ENCODE data around the gene WNT11. TPM values are rescaled to one million over a fixed set of nuclear protein-coding genes. Genes with fewer than 3 reads are reported as not detected.

WNT11 gene
- total RNA-seq, 1 donor from 2014 or later, result 0.37 TPM

GRCh38 chr11:76203937-76204336, 2.4 kb downstream of the WNT11 start:
- H3K4me1 Mint-ChIP-seq (ENCODE audit: low read depth, unreplicated experiment), result no peaks in the 10 kb centered on the region
- no peak for TF ChIP-seq CTCF (IDR thresholded peaks at IDR 0.05; ENCODE audit: partially characterized antibody, unreplicated experiment)
- H3K27me3 Mint-ChIP-seq (ENCODE audit: unreplicated experiment), result peaks cover 10% of the 10 kb centered on the region
- no peaks in the 10 kb centered on the region for H3K36me3 Mint-ChIP-seq (ENCODE audit: unreplicated experiment)
- H3K4me3 Mint-ChIP-seq (ENCODE audit: unreplicated experiment), result no peak overlapping the region
- no peak overlapping the region for H3K27ac Mint-ChIP-seq (ENCODE audit: unreplicated experiment)
- H3K9me3 Mint-ChIP-seq (ENCODE audit: unreplicated experiment), result no peaks in the 10 kb centered on the region
- no peak for DNase-seq

GRCh38 chr11:76203131-76203925, 3.0 kb downstream of the WNT11 start:
- no peaks in the 10 kb centered on the region for H3K9me3 Mint-ChIP-seq (ENCODE audit: unreplicated experiment)
- H3K27ac Mint-ChIP-seq (ENCODE audit: unreplicated experiment), result no peak overlapping the region
- peaks cover 10% of the 10 kb centered on the region for H3K27me3 Mint-ChIP-seq (ENCODE audit: unreplicated experiment)
- H3K4me1 Mint-ChIP-seq (ENCODE audit: low read depth, unreplicated experiment), result no peaks in the 10 kb centered on the region
- DNase-seq, result no peak
- no peak for TF ChIP-seq CTCF (IDR thresholded peaks at IDR 0.05; ENCODE audit: partially characterized antibody, unreplicated experiment)
- no peaks in the 10 kb centered on the region for H3K36me3 Mint-ChIP-seq (ENCODE audit: unreplicated experiment)
- no peak overlapping the region for H3K4me3 Mint-ChIP-seq (ENCODE audit: unreplicated experiment)

GRCh38 chr11:76201672-76202412, 4.5 kb downstream of the WNT11 start:
- peaks cover 1% of the 10 kb centered on the region for H3K9me3 Mint-ChIP-seq (ENCODE audit: unreplicated experiment)
- no peak for DNase-seq
- no peak for TF ChIP-seq CTCF (IDR thresholded peaks at IDR 0.05; ENCODE audit: partially characterized antibody, unreplicated experiment)
- H3K4me3 Mint-ChIP-seq (ENCODE audit: unreplicated experiment), result no peak overlapping the region
- no peak overlapping the region for H3K27ac Mint-ChIP-seq (ENCODE audit: unreplicated experiment)
- no peaks in the 10 kb centered on the region for H3K36me3 Mint-ChIP-seq (ENCODE audit: unreplicated experiment)
- peaks cover 6% of the 10 kb centered on the region for H3K27me3 Mint-ChIP-seq (ENCODE audit: unreplicated experiment)
- no peaks in the 10 kb centered on the region for H3K4me1 Mint-ChIP-seq (ENCODE audit: low read depth, unreplicated experiment)

- Mint-ChIP-seq H3K36me3 (ENCODE audit: unreplicated experiment) (no peaks in the 10 kb centered on the region), H3K4me1 (ENCODE audit: low read depth, unreplicated experiment) (no peaks in the 10 kb centered on the region), H3K27ac (ENCODE audit: unreplicated experiment) (no peak overlapping the region), H3K4me3 (ENCODE audit: unreplicated experiment) (no peak overlapping the region), H3K27me3 (ENCODE audit: unreplicated experiment) (peaks cover 6% of the 10 kb centered on the region), H3K9me3 (ENCODE audit: unreplicated experiment) (peaks cover 3% of the 10 kb centered on the region)
- TF ChIP-seq CTCF (IDR thresholded peaks at IDR 0.05; ENCODE audit: partially characterized antibody, unreplicated experiment), result no peak
- no peak for DNase-seq
Measured at GRCh38 chr11:76201056-76201455, 5.2 kb downstream of the WNT11 start.

All from glutamatergic neuron (in vitro differentiated cells).